Heart left ventricle (tissue), 13 donors: ENCODE measurements around the gene ACSL1.

Source experiments
- POLR2A ChIP-seq, 2 donors: fragments of 450-650 bp; IDR thresholded peaks; one replicate each; pipeline ENCODE4 v1.6.1; 2017; ENCODE audit warnings: antibody characterized with exemption in 2 of 2, mild to moderate bottlenecking in 2 of 2, moderate library complexity in 2 of 2
- TF ChIP-seq, protein P1 (sequence below), 12 donors: fragments of 200-600 bp; sonication (generic) in 4 of 12; IDR thresholded peaks; one replicate each; pipeline versions ENCODE4 v1.5.0 to v1.8.0; 2018 to 2022; ENCODE audit warnings: antibody characterized with exemption in 12 of 12, mild to moderate bottlenecking in 5 of 12
- donor health status: ischemic (EF 13 %, LVEDD 7.1; RV severe dilation, severe dysfunction).
- donor health status: DM: no; HTN: yes; CAD: no.
- donor health status: DM: no; HTN: no; CAD: no.
- donor health status: ischemic (EF 25% LVEDD 6.9; RV normal size, moderate dysfunction).
- donor health status: ischemic (EF 25% LVEDD 5.7; RV mildly dilated, moderate dysfunction).
- donor health status: ischemic (EF 35%, LVEDD 5.7; RV mildly dilated, moderate dysfunction).
- donor health status: nonischemic (EF 11% LVEDD 7.7; RV severe dilation, severe dysfunction).
- donor health status: DM: yes; HTN: yes; CAD: no.
- donor health status: PGD.
- donor health status: ischemic (EF 29% LVEDD 5.4; RV normal size, mild dysfunction).
- donor health status: nonischemic (EF 23%, LVEDD 6.1; RV moderate dilation, normal function).

- TF ChIP-seq, protein P1, sequence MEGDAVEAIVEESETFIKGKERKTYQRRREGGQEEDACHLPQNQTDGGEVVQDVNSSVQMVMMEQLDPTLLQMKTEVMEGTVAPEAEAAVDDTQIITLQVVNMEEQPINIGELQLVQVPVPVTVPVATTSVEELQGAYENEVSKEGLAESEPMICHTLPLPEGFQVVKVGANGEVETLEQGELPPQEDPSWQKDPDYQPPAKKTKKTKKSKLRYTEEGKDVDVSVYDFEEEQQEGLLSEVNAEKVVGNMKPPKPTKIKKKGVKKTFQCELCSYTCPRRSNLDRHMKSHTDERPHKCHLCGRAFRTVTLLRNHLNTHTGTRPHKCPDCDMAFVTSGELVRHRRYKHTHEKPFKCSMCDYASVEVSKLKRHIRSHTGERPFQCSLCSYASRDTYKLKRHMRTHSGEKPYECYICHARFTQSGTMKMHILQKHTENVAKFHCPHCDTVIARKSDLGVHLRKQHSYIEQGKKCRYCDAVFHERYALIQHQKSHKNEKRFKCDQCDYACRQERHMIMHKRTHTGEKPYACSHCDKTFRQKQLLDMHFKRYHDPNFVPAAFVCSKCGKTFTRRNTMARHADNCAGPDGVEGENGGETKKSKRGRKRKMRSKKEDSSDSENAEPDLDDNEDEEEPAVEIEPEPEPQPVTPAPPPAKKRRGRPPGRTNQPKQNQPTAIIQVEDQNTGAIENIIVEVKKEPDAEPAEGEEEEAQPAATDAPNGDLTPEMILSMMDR (IDR thresholded peaks at IDR 0.05) = no peak
- no peak for TF ChIP-seq POLR2A (IDR thresholded peaks at IDR 0.05)
Measured at GRCh38 chr4:184870718-184871117, 45.0 kb upstream of the ACSL1 start.
